Vagina (tissue), 2 donors: ENCODE results near the gene TMEM95. TPM values are rescaled to one million over a fixed set of nuclear protein-coding genes. Genes with fewer than 3 reads are reported as not detected.

Experiments
- DNase-seq, 2 donors: peaks; one replicate each; pipeline ENCODE4 v3.0.0-alpha.2; 2017; ENCODE audit errors: extremely low spot score in 2 of 2
- H3K27ac ChIP-seq: fragments of 200-600 bp; sonication (generic); one replicate; pipeline ENCODE4 v1.5.1; 2019
- H3K27me3 ChIP-seq: fragments of 200-600 bp; sonication (generic); one replicate; pipeline ENCODE4 v1.5.1; 2019
- H3K36me3 ChIP-seq, 2 donors: fragments of 200-600 bp; sonication (generic); one replicate each; pipeline ENCODE4 v1.5.1; 2017 to 2019
- H3K4me1 ChIP-seq: fragments of 200-600 bp; sonication (generic); one replicate; pipeline ENCODE4 v1.5.1; 2019
- H3K4me3 ChIP-seq, 2 donors: fragments of 200-600 bp; sonication (generic); 1 replicate in 1 of 2; 2 replicates in 1 of 2; pipeline ENCODE4 v1.5.1; 2016 to 2019
- H3K9me3 ChIP-seq: fragments of 200-600 bp; sonication (generic); one replicate; pipeline ENCODE4 v1.5.1; 2019
- POLR2A ChIP-seq, 2 donors: fragments of 450-650 bp; IDR thresholded peaks; one replicate each; pipeline ENCODE4 v1.6.1; 2017; ENCODE audit warnings: antibody characterized with exemption in 2 of 2, mild to moderate bottlenecking in 2 of 2, moderate library complexity in 2 of 2
- POLR2AphosphoS5 ChIP-seq, 2 donors: sonication (generic); formaldehyde crosslinking; IDR thresholded peaks; one replicate each; pipeline ENCODE4 v1.9.0; 2017; ENCODE audit warnings: antibody characterized with exemption in 2 of 2, mild to moderate bottlenecking in 2 of 2, low read depth in 1 of 2; ENCODE audit not compliant: insufficient read depth in 1 of 2
- intact Hi-C: fragments of 100-400 bp; cut with DNase I; formaldehyde crosslinking; loops from one replicate; pipeline ENCODE4 v1.15.1; 2023
- total RNA-seq: library from RNA; depleted of rRNA; stranded (reverse); fragments of >200 nt; gene quantifications from one replicate; pipeline ENCODE4 v1.2.3, GENCODE V29; 2016
- TF ChIP-seq, protein P1 (sequence below), 3 experiments: fragments of 450-650 bp in 2 of 3; fragments of 200-600 bp in 1 of 3; sonication (generic) in 1 of 3; IDR thresholded peaks; one replicate each; pipeline ENCODE4 v1.5.1; 2017 to 2019; ENCODE audit warnings: antibody characterized with exemption in 3 of 3, mild to moderate bottlenecking in 2 of 3, moderate library complexity in 2 of 3

Gene TMEM95
- total RNA-seq, 1 donor from 2014 or later = not detected

DNA sequence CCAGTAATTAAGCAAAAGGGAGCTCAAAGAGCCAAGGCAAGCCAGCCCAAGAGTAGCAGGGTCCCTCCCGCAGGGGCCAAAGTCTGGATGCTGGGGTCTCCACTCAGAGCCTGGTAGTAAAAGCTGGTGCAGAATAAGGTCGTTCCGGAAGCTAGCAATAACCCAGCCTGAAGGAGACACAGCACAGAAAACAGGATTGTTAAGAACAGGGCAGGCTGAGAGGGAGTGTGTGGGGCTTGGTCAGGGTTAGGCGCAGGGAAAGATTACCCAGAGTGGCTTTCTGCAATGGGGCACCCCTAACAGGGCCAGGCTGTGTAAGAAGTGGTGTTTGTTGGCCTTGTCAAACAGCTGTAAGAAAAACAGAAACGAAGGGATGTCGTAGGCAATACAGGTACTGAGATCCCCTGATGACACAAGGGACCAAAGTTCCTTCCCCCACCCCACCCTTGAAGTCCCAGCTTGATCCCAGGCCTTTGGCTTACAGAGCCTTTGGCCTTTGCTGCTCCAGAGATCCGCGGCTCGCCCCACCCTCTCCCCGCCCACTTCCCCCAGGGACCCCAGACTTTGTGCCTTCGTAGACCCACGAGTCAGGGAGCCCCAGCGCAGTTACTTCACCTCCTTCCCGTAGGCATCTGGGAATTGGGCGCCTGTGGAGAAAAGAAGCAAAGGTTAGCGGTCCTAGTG is 48.2 kb downstream of the TMEM95 start:
- no peaks in the 10 kb centered on the region for H3K36me3 ChIP-seq
- H3K27me3 ChIP-seq = no peaks in the 10 kb centered on the region
- H3K9me3 ChIP-seq = no peaks in the 10 kb centered on the region
- peak overlapping the region; percentile 98 for H3K27ac ChIP-seq
- intact Hi-C loops = no loop called here
- peaks cover 34% of the 10 kb centered on the region for H3K4me1 ChIP-seq
- TF ChIP-seq POLR2A (IDR thresholded peaks at IDR 0.05) (no peak), POLR2AphosphoS5 (IDR thresholded peaks at IDR 0.05; ENCODE audit: insufficient read depth in 1 of 2, low read depth in 1 of 2) (no peak)
- TF ChIP-seq, protein P1, sequence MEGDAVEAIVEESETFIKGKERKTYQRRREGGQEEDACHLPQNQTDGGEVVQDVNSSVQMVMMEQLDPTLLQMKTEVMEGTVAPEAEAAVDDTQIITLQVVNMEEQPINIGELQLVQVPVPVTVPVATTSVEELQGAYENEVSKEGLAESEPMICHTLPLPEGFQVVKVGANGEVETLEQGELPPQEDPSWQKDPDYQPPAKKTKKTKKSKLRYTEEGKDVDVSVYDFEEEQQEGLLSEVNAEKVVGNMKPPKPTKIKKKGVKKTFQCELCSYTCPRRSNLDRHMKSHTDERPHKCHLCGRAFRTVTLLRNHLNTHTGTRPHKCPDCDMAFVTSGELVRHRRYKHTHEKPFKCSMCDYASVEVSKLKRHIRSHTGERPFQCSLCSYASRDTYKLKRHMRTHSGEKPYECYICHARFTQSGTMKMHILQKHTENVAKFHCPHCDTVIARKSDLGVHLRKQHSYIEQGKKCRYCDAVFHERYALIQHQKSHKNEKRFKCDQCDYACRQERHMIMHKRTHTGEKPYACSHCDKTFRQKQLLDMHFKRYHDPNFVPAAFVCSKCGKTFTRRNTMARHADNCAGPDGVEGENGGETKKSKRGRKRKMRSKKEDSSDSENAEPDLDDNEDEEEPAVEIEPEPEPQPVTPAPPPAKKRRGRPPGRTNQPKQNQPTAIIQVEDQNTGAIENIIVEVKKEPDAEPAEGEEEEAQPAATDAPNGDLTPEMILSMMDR (IDR thresholded peaks at IDR 0.05) = no peak
- peak overlapping the region; percentile 87 to 98 for H3K4me3 ChIP-seq
- DNase-seq = peak in 1 of 2 donors; percentile 93

GRCh38 chr17:7403727-7403976 is 48.7 kb downstream of the TMEM95 start:
- intact Hi-C loops = no loop called here
- H3K27ac ChIP-seq = peak overlapping the region; percentile 98
- peaks cover 0 to 2% of the 10 kb centered on the region in 2 donors for H3K36me3 ChIP-seq
- TF ChIP-seq POLR2AphosphoS5 (IDR thresholded peaks at IDR 0.05; ENCODE audit: insufficient read depth in 1 of 2, low read depth in 1 of 2) = no peak
- TF ChIP-seq POLR2A (IDR thresholded peaks at IDR 0.05) = no peak
- H3K4me1 ChIP-seq = peaks cover 34% of the 10 kb centered on the region
- no peaks in the 10 kb centered on the region for H3K27me3 ChIP-seq
- H3K4me3 ChIP-seq = peak overlapping the region; percentile 87 to 98
- no peak for DNase-seq
- H3K9me3 ChIP-seq = no peaks in the 10 kb centered on the region

DNA sequence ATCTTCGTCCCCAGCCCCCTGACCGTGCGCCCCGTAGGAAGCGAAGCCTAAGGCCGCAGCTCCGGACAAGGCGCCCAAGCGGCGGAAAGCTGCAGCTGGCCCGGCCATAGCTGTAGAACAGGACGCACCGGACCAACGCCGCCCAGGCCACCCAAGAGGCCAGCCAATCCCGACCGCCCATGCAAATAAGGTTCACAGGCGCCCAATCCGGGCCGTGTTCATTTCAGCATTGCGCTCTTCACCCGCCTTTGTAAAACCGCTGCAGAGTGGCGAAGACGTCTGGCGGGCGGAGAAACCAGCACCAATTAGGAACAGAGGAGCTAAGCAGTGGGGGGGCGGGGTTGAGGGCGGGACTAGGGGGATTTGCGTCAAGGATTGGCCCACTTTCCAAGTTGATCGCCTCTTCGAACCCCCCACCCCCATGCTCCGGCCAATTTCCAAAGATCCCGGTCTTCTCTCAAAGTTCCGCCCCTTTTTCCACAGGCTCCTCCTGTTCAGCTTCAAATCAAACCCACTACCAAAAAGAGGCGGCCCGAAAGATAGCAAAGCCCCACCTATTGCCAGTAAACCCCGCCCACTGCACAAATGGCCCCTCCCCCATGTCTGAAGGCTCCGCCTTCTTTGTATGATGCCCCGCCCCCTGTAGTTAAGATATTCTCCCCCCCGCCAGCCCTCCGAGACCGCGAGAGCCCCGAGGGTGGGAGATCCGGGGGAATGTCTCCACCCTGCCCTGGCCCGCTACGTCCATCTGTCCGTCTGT is 49.2 kb downstream of the TMEM95 start, which contains the start of gene TMEM256:
TMEM256 (minus strand) TSS at position 121 of the 760 bp plus-strand sequence; CDS start at position 108, 13 bp downstream.
- TF ChIP-seq, protein P1 (IDR thresholded peaks at IDR 0.05) = no peak
- TF ChIP-seq POLR2AphosphoS5 (IDR thresholded peaks at IDR 0.05; ENCODE audit: insufficient read depth in 1 of 2, low read depth in 1 of 2) (peak; percentile 93 to 98), POLR2A (IDR thresholded peaks at IDR 0.05) (peak; percentile 73 to 97)
- Histone ChIP-seq H3K9me3 (no peaks in the 10 kb centered on the region), H3K27me3 (no peaks in the 10 kb centered on the region), H3K4me3 (peak within 1 kb of the TSS; percentile 87 to 98), H3K36me3 (peaks cover 0 to 7% of the 10 kb centered on the region in 2 donors), H3K27ac (peak within 1 kb of the TSS; percentile 98), H3K4me1 (peaks cover 34% of the 10 kb centered on the region)
- intact Hi-C loops = no loop called here
- peak; percentile 99 to 100 for DNase-seq

GRCh38 chr17:7404737-7405349 is 49.9 kb downstream of the TMEM95 start:
- TF ChIP-seq, protein P1 (IDR thresholded peaks at IDR 0.05) = no peak
- TF ChIP-seq POLR2AphosphoS5 (IDR thresholded peaks at IDR 0.05; ENCODE audit: insufficient read depth in 1 of 2, low read depth in 1 of 2) (peak in 1 of 2 donors; percentile 70), POLR2A (IDR thresholded peaks at IDR 0.05) (peak in 1 of 2 donors; percentile 56)
- H3K9me3 ChIP-seq = no peaks in the 10 kb centered on the region
- H3K27ac ChIP-seq = peak overlapping the region; percentile 98
- no peaks in the 10 kb centered on the region for H3K27me3 ChIP-seq
- DNase-seq = no peak
- peaks cover 0 to 11% of the 10 kb centered on the region in 2 donors for H3K36me3 ChIP-seq
- peak overlapping the region; percentile 87 to 98 for H3K4me3 ChIP-seq
- intact Hi-C loops = loop anchor here (5.0 kb wide), 1 partner anchor 53 kb away; the partner anchor contains the start of gene KCTD11
- H3K4me1 ChIP-seq = peaks cover 34% of the 10 kb centered on the region
